GM12878 (cell line): Measurements from ENCODE around the gene E2F2. TPM values are rescaled to one million over a fixed set of nuclear protein-coding genes. Genes with fewer than 3 reads are reported as not detected.

Experiments used
- ATAC-seq: fragments of 200-7000 bp; cut with Tn5 transposase; 3 replicates; pipeline ENCODE4 v1.9.1; 2020; ENCODE audit warnings: mild to moderate bottlenecking, moderate library complexity
- BruUV-seq: library from RNA; stranded (reverse); fragments of 400-500 nt; replicated peaks from 2 replicates; lab custom pipeline; 2021; lab: Mats Ljungman, UMichigan
- CTCF ChIA-PET: fragments of 300-600 bp; sonication (Branson Sonifier 250); formaldehyde crosslinking; extraction: SDS; loops from one replicate; lab custom pipeline; 2021; ENCODE audit warnings: inconsistent platforms; lab: Yijun Ruan, JAX
- POLR2A ChIA-PET: fragments of 350-600 bp; formaldehyde crosslinking; extraction: SDS; loops from one replicate; lab custom pipeline; 2021; ENCODE audit warnings: inconsistent platforms; lab: Charles Lee
- RAD21 ChIA-PET: fragments of 300-600 bp; sonication (Branson Sonifier 250); formaldehyde crosslinking; loops from one replicate; lab custom pipeline; 2023; ENCODE audit warnings: antibody characterized with exemption; ENCODE audit not compliant: unreplicated experiment; lab: Charles Lee
- SMC1A ChIA-PET: fragments of 300-600 bp; sonication (Branson Sonifier 250); formaldehyde crosslinking; loops from one replicate; lab custom pipeline; 2023; ENCODE audit not compliant: unreplicated experiment, uncharacterized antibody; lab: Charles Lee
- DNase-seq: peaks from one replicate; pipeline ENCODE4 v3.0.0-alpha.2; 2011; ENCODE audit warnings: low read depth, low spot score
- FAIRE-seq: peaks from 3 replicates; lab custom pipeline; 2011; peaks lifted over from hg19 to GRCh38; lab: Jason Lieb, UNC
- H2AFZ ChIP-seq: 2 replicates; pipeline ENCODE4 v1.6.0; 2011; ENCODE audit warnings: low read depth, low read length, control low read depth; ENCODE audit not compliant: control insufficient read depth
- H3K27ac ChIP-seq: 2 replicates; pipeline ENCODE4 v1.5.1; 2011; ENCODE audit warnings: control low read depth; ENCODE audit not compliant: control insufficient read depth, insufficient read depth
- H3K27me3 ChIP-seq, 2 experiments: replicated peaks in 1 of 2; 2 replicates each; pipeline versions ENCODE4 v1.6.0 to v1.6.1; 2011; ENCODE audit warnings: low read length in 1 of 2; ENCODE audit not compliant: control insufficient read depth in 2 of 2, insufficient read depth in 2 of 2
- H3K36me3 ChIP-seq, 2 experiments: 2 replicates each; pipeline ENCODE4 v1.5.1; 2011; ENCODE audit warnings: low read length in 1 of 2; ENCODE audit not compliant: control insufficient read depth in 2 of 2, insufficient read depth in 2 of 2
- H3K4me1 ChIP-seq: 2 replicates; pipeline ENCODE4 v1.6.1; 2011; ENCODE audit warnings: mild to moderate bottlenecking, low read length, moderate library complexity, mixed read lengths; ENCODE audit not compliant: control insufficient read depth, insufficient read depth
- H3K4me2 ChIP-seq: 2 replicates; pipeline ENCODE4 v1.6.0; 2011; ENCODE audit warnings: control low read depth; ENCODE audit not compliant: control insufficient read depth, insufficient read depth
- H3K4me3 ChIP-seq: fragments of 200-600 bp; sonication (generic); 2 replicates; pipeline ENCODE4 v1.5.1; 2016
- H3K79me2 ChIP-seq: 2 replicates; pipeline ENCODE4 v1.6.0; 2011; ENCODE audit warnings: low read length; ENCODE audit not compliant: control insufficient read depth, insufficient read depth
- H3K9ac ChIP-seq: 2 replicates; pipeline ENCODE4 v1.8.0; 2011; ENCODE audit warnings: low read length, control low read depth, mixed read lengths; ENCODE audit not compliant: control insufficient read depth, insufficient read depth
- H3K9me3 ChIP-seq: replicated peaks from 3 replicates; pipeline ENCODE4 v1.5.1; 2011; ENCODE audit warnings: mild to moderate bottlenecking, low read length; ENCODE audit not compliant: control insufficient read depth, insufficient read depth
- H4K20me1 ChIP-seq: 2 replicates; pipeline ENCODE4 v1.6.0; 2011; ENCODE audit not compliant: control insufficient read depth, insufficient read depth
- BCL11A ChIP-seq: IDR thresholded peaks from 2 replicates; pipeline ENCODE4 v1.6.1; 2011; ENCODE audit warnings: low read depth, low read length
- CHD2 ChIP-seq: IDR thresholded peaks from 2 replicates; pipeline ENCODE4 v1.6.1; 2011; ENCODE audit warnings: low read depth, low read length, improper control_type of control experiment, borderline replicate concordance
- CREB1 ChIP-seq: IDR thresholded peaks from 2 replicates; pipeline ENCODE4 v1.6.1; 2012; ENCODE audit warnings: low read depth, mild to moderate bottlenecking, inconsistent platforms
- CREM ChIP-seq: IDR thresholded peaks from 2 replicates; pipeline ENCODE4 v1.6.1; 2014; ENCODE audit warnings: antibody characterized with exemption, low read depth
- DPF2 ChIP-seq: fragments of 450-650 bp; IDR thresholded peaks from 2 replicates; pipeline ENCODE4 v1.6.1; 2017; ENCODE audit warnings: mild to moderate bottlenecking
- EED ChIP-seq: sonication (generic); IDR thresholded peaks from 2 replicates; pipeline ENCODE4 v1.6.1; 2016; ENCODE audit warnings: antibody characterized with exemption, low read depth
- EGR1 ChIP-seq, 2 experiments: IDR thresholded peaks; 1 replicate in 1 of 2; 2 replicates in 1 of 2; pipeline ENCODE4 v1.6.1; 2011 to 2012; ENCODE audit warnings: low read depth in 2 of 2, low read length in 2 of 2, borderline replicate concordance in 1 of 2, mild to moderate bottlenecking in 1 of 2, moderate library complexity in 1 of 2
- EZH2 ChIP-seq: IDR thresholded peaks from 2 replicates; pipeline ENCODE4 v1.6.1; 2012; ENCODE audit warnings: low read depth, mild to moderate bottlenecking, control low read depth, inconsistent platforms, low read length, borderline replicate concordance; ENCODE audit not compliant: control insufficient read depth
- KLF5 ChIP-seq: fragments of 450-650 bp; IDR thresholded peaks from 2 replicates; pipeline ENCODE4 v1.6.1; 2014; ENCODE audit warnings: mild to moderate bottlenecking; ENCODE audit not compliant: partially characterized antibody
- MEF2A ChIP-seq: IDR thresholded peaks from 2 replicates; pipeline ENCODE4 v1.6.1; 2011; ENCODE audit warnings: low read depth, mild to moderate bottlenecking, low read length, moderate library complexity; ENCODE audit not compliant: insufficient read depth
- MTA2 ChIP-seq: fragments of 450-650 bp; IDR thresholded peaks from 2 replicates; pipeline ENCODE4 v1.6.1; 2016; ENCODE audit warnings: low read depth, mild to moderate bottlenecking, moderate library complexity
- NFIC ChIP-seq: IDR thresholded peaks from 2 replicates; pipeline ENCODE4 v1.6.1; 2012; ENCODE audit warnings: low read depth, mild to moderate bottlenecking, inconsistent platforms, low read length, moderate library complexity
- PAX5 ChIP-seq: IDR thresholded peaks from 2 replicates; pipeline ENCODE4 v1.6.1; 2011; ENCODE audit warnings: low read depth, low read length, borderline replicate concordance
- PAX8 ChIP-seq: fragments of 450-650 bp; IDR thresholded peaks from 2 replicates; pipeline ENCODE4 v1.6.1; 2017; ENCODE audit warnings: mild to moderate bottlenecking, moderate library complexity
- PML ChIP-seq: IDR thresholded peaks from 2 replicates; pipeline ENCODE4 v1.6.1; 2012; ENCODE audit warnings: low read length, inconsistent platforms
- SIX5 ChIP-seq: IDR thresholded peaks from 2 replicates; pipeline ENCODE4 v1.6.1; 2011; ENCODE audit warnings: mild to moderate bottlenecking, low read depth, low read length, moderate library complexity; ENCODE audit not compliant: severe bottlenecking
- SUZ12 ChIP-seq: fragments of 200-600 bp; sonication (generic); IDR thresholded peaks from one replicate; pipeline ENCODE4 v1.6.1; 2018; ENCODE audit warnings: antibody characterized with exemption, mild to moderate bottlenecking; ENCODE audit not compliant: unreplicated experiment
- TAF1 ChIP-seq: IDR thresholded peaks from 2 replicates; pipeline ENCODE4 v1.6.1; 2011; ENCODE audit warnings: mild to moderate bottlenecking, low read depth, low read length, borderline replicate concordance
- ZNF384 ChIP-seq: IDR thresholded peaks from 2 replicates; pipeline ENCODE4 v1.6.1; 2012; ENCODE audit warnings: low read depth, mild to moderate bottlenecking, low read length, improper control_type of control experiment, borderline replicate concordance
- ZSCAN29 ChIP-seq: fragments of 450-650 bp; IDR thresholded peaks from 2 replicates; pipeline ENCODE4 v1.6.1; 2017; ENCODE audit warnings: mild to moderate bottlenecking, moderate library complexity
- WGBS: methylation state at CpG from one replicate; pipeline ENCODE4 v1.1.6; 2016; ENCODE audit warnings: low lambda C conversion rate; ENCODE audit not compliant: insufficient replicate concordance, insufficient coverage; ENCODE audit errors: missing lambda C conversion rate; 5-methylcytosine and 5-hydroxymethylcytosine counted together
- in situ Hi-C: fragments of 300-500 bp; cut with MboI; formaldehyde crosslinking; loops from 9 replicates; pipeline ENCODE4 v1.14.3; 2018; ENCODE audit warnings: mixed read lengths
- intact Hi-C: fragments of 100-400 bp; cut with micrococcal nuclease; formaldehyde crosslinking; loops from one replicate; pipeline ENCODE4 v1.14.2; 2022; ENCODE audit not compliant: unreplicated experiment
- polyA plus RNA-seq, 11 experiments: library from polyadenylated mRNA; depleted of rRNA in 4 of 11; unstranded in 6 of 11; stranded (reverse) in 5 of 11; fragments of >200 nt; fragmentation: Nextera tagmentation in 4 of 11; fragmentation: Illumina TruSeq in 1 of 11; extraction: Ambion mirVana in 4 of 11; extraction: Trizol in 1 of 11; gene quantifications; 1 replicate in 1 of 11; 2 replicates in 10 of 11; pipeline versions ENCODE4 v1.2.1 to v1.2.3, GENCODE V29; 2011 to 2016; ENCODE audit warnings: inconsistent platforms in 2 of 11, missing spikeins in 2 of 11, low read depth in 1 of 11
- total RNA-seq, 4 experiments: library from RNA; depleted of rRNA in 3 of 4; stranded (reverse); fragments of >200 nt in 3 of 4; fragmentation: Illumina TruSeq in 1 of 4; extraction: Trizol in 1 of 4; gene quantifications; 2 replicates each; pipeline versions ENCODE4 v1.2.1 to v1.2.3, GENCODE V29; 2013 to 2021
- TF ChIP-seq, protein P1 (sequence below): IDR thresholded peaks from 2 replicates; pipeline ENCODE4 v1.6.1; 2011; ENCODE audit warnings: borderline replicate concordance, low read depth, mild to moderate bottlenecking, moderate library complexity, low read length; ENCODE audit not compliant: insufficient read depth, poor library complexity, severe bottlenecking
- TF ChIP-seq, protein P2 (sequence below): IDR thresholded peaks from 2 replicates; pipeline ENCODE4 v1.6.1; 2011; ENCODE audit warnings: low read depth, low read length, improper control_type of control experiment, borderline replicate concordance

The E2F2 gene
- total and polyA plus RNA-seq, 10 of the 15 experiments (the other 5 are each of a cell fraction or from before 2014, with no cell fraction given): 3.8 to 27.2 (median 14.6) TPM

DNA sequence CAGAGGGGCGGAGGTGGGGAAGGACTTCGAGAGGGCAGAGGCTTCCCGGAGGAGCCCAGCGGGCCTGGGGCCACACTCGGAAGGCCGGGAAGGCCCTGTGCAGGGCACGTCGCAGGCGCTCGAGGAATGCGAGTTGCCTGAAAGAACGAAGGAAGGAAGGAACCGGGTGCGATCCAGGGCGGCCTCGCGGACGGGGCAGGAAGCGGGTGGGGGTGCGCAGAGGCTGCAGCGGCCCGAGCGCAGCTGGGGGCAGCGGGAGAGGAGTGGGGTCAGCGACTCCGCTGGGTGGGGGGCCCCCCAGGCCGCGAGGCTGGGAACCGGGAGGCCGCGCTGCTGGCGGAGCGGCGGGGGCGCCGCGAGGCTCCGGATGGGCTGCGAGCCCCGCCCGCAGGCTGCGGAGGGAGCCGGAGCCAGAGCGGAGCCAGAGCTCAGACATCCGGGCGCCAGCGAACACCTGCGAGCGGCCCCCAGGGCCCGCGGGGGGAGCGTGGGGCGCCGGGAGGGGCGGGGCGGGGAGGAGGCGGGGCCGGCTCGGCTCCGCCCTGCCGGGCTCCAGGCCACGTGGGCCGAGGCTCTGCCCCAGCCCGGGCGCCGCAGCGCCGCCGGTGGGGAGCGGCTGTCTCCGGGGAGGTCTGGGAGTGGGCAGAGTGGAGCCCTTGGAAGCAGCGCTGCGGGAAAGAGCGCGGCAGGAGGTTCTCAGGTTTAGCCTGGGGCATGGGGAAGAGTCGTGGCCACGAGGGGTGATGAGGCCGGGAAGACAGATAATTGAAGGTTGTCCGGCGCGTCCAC is 23.6 kb upstream of the E2F2 start:
- ChIA-PET CTCF (interaction anchor here (0.7 to 24.4 kb wide), 10 partner anchors 10 to 78 kb away, joined by 3 to 959 read pairs (median 8); no protein-coding TSS in a partner anchor), RAD21 (interaction anchor here (0.6 to 21.6 kb wide), 22 partner anchors 9 to 217 kb away, joined by 3 to 561 read pairs (median 5); partner anchors contain the start of gene RPL11), SMC1A (interaction anchor here (0.7 to 17.8 kb wide), 13 partner anchors 9 to 79 kb away, joined by 3 to 584 read pairs (median 7); no protein-coding TSS in a partner anchor), POLR2A (interaction anchor here (0.6 to 9.2 kb wide), 23 partner anchors 9 to 1583 kb away, joined by 3 to 206 read pairs (median 4); partner anchors contain the start of gene ELOA)
- peak overlapping the region; percentile 62 for H3K4me3 ChIP-seq
- peak overlapping the region; percentile 89 for H3K27ac ChIP-seq
- no peaks in the 10 kb centered on the region for H3K27me3 ChIP-seq
- no peak for DNase-seq
- peak overlapping the region; percentile 75 for H3K9ac ChIP-seq
- no peaks in the 10 kb centered on the region for H3K36me3 ChIP-seq
- H3K79me2 ChIP-seq: peaks cover 19% of the 10 kb centered on the region
- peak; percentile 72 for ATAC-seq
- no peaks in the 10 kb centered on the region for H4K20me1 ChIP-seq
- in situ Hi-C loops (no loop called here), intact Hi-C loops (loop anchor here (2.0 to 5.0 kb wide), 2 partner anchors 38 to 76 kb away; no protein-coding TSS in a partner anchor)
- peaks cover 36% of the 10 kb centered on the region for H3K4me1 ChIP-seq
- under 1% methylated on average over 70 of the region's 81 CpGs for whole genome bisulfite sequencing
- no TSS peak for BruUV-seq
- FAIRE-seq: no peak
- H3K9me3 ChIP-seq: no peaks in the 10 kb centered on the region
- H2AFZ ChIP-seq: peak overlapping the region; percentile 77
- H3K4me2 ChIP-seq: peak overlapping the region; percentile 90
- TF ChIP-seq PML (no peak), EED (peak; percentile 41; the same call in 1 of the 2 replicates), CREM (0 out of 2 replicates have a peak, but pooled peaks have one; percentile 6), MEF2A (0 out of 2 replicates have a peak, but pooled peaks have one; percentile 40), KLF5 (no peak), BCL11A (0 out of 2 replicates have a peak, but pooled peaks have one; percentile 5), NFIC (no peak), SUZ12 (no peak), CHD2 (peak; percentile 53; the same call in 1 of the 2 replicates), MTA2 (no peak), ZSCAN29 (peak; percentile 50; the same call in 1 of the 2 replicates), CREB1 (0 out of 2 replicates have a peak, but pooled peaks have one; percentile 10), ZNF384 (no peak), SIX5 (no peak), PAX8 (no peak), PAX5 (no peak; the same call in 1 of the 2 replicates), EGR1 (IDR thresholded peaks at IDR 0.05; ENCODE audit: borderline replicate concordance in 1 of 2, low read depth in 2 of 2, low read length in 2 of 2) (peak in 1 of 2 experiments; percentile 33; a peak in 1 of 3 replicates), TAF1 (peak; percentile 63; the same call in 1 of the 2 replicates), EZH2 (no peak), DPF2 (peak; percentile 73)
- TF ChIP-seq, protein P1, sequence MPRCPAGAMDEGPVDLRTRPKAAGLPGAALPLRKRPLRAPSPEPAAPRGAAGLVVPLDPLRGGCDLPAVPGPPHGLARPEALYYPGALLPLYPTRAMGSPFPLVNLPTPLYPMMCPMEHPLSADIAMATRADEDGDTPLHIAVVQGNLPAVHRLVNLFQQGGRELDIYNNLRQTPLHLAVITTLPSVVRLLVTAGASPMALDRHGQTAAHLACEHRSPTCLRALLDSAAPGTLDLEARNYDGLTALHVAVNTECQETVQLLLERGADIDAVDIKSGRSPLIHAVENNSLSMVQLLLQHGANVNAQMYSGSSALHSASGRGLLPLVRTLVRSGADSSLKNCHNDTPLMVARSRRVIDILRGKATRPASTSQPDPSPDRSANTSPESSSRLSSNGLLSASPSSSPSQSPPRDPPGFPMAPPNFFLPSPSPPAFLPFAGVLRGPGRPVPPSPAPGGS: peak; percentile 27
- TF ChIP-seq, protein P2, sequence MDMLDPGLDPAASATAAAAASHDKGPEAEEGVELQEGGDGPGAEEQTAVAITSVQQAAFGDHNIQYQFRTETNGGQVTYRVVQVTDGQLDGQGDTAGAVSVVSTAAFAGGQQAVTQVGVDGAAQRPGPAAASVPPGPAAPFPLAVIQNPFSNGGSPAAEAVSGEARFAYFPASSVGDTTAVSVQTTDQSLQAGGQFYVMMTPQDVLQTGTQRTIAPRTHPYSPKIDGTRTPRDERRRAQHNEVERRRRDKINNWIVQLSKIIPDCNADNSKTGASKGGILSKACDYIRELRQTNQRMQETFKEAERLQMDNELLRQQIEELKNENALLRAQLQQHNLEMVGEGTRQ: peak; percentile 57
